ENCODE measurements around the gene TAF10.

- TF ChIP-seq CTCF (IDR thresholded peaks at IDR 0.05; ENCODE audit: low read depth, low read length, missing input control) (no peak), RXRA (IDR thresholded peaks at IDR 0.05) (no peak), SP1 (IDR thresholded peaks at IDR 0.05) (no peak), YY1 (IDR thresholded peaks at IDR 0.05) (no peak), RAD21 (IDR thresholded peaks at IDR 0.05) (no peak), ZBTB33 (IDR thresholded peaks at IDR 0.05) (no peak), ATF3 (IDR thresholded peaks at IDR 0.05) (no peak)
Observed at GRCh38 chr11:6652182-6652581, 40.2 kb upstream of the TAF10 start.
